Heart left ventricle (tissue), 16 donors: ENCODE data around the gene TRMT6. TPM values are rescaled to one million over a fixed set of nuclear protein-coding genes. Genes with fewer than 3 reads are reported as not detected.

Experiments used
- ATAC-seq, 4 donors: fragments of 200-7000 bp; cut with Tn5 transposase; one replicate each; pipeline ENCODE4 v1.9.1; 2020 to 2022; ENCODE audit warnings: moderate library complexity in 4 of 4, mild to moderate bottlenecking in 3 of 4, moderate number of reproducible peaks in 1 of 4
- DNase-seq, 5 donors: peaks; one replicate each; pipeline ENCODE4 v3.0.0-alpha.2; 2020
- H3K27ac ChIP-seq, 12 donors: fragments of 200-600 bp; sonication (generic) in 4 of 12; one replicate each; pipeline versions ENCODE4 v1.5.0 to v1.8.0; 2016 to 2022; ENCODE audit warnings: mild to moderate bottlenecking in 2 of 12
- H3K27me3 ChIP-seq, 9 donors: fragments of 200-600 bp; sonication (generic) in 2 of 9; one replicate each; pipeline versions ENCODE4 v1.5.1 to v1.8.0; 2016 to 2022; ENCODE audit warnings: mild to moderate bottlenecking in 3 of 9
- H3K36me3 ChIP-seq, 9 donors: fragments of 200-600 bp; sonication (generic) in 2 of 9; one replicate each; pipeline versions ENCODE4 v1.5.0 to v1.8.0; 2018 to 2022; ENCODE audit warnings: mild to moderate bottlenecking in 2 of 9
- H3K4me1 ChIP-seq, 12 donors: fragments of 200-600 bp; sonication (generic) in 4 of 12; one replicate each; pipeline versions ENCODE4 v1.5.0 to v1.8.0; 2016 to 2022; ENCODE audit warnings: mild to moderate bottlenecking in 3 of 12
- H3K4me3 ChIP-seq, 12 donors: fragments of 200-600 bp; sonication (generic) in 4 of 12; one replicate each; pipeline versions ENCODE4 v1.5.0 to v1.8.0; 2017 to 2022; ENCODE audit warnings: mild to moderate bottlenecking in 9 of 12, moderate library complexity in 4 of 12
- H3K9me3 ChIP-seq, 12 donors: fragments of 200-600 bp; sonication (generic) in 4 of 12; one replicate each; pipeline versions ENCODE4 v1.5.0 to v1.8.0; 2016 to 2022; ENCODE audit warnings: mild to moderate bottlenecking in 1 of 12
- CTCF ChIP-seq, 12 donors: fragments of 200-600 bp; sonication (generic) in 4 of 12; IDR thresholded peaks; one replicate each; pipeline versions ENCODE4 v1.5.0 to v1.8.0; 2018 to 2022; ENCODE audit warnings: antibody characterized with exemption in 12 of 12, mild to moderate bottlenecking in 5 of 12
- POLR2A ChIP-seq, 2 donors: fragments of 450-650 bp; IDR thresholded peaks; one replicate each; pipeline ENCODE4 v1.6.1; 2017; ENCODE audit warnings: antibody characterized with exemption in 2 of 2, mild to moderate bottlenecking in 2 of 2, moderate library complexity in 2 of 2
- WGBS, 4 donors: extraction: QIAGEN DNeasy Blood & Tissue Kit in 2 of 4; methylation state at CpG; one replicate each; pipeline versions ENCODE4 v1.1.5 to v1.1.7; 2013 to 2018; 5-methylcytosine and 5-hydroxymethylcytosine counted together
- intact Hi-C, 10 donors: fragments of 100-400 bp; cut with DNase I; formaldehyde crosslinking; loops; one replicate each; pipeline versions ENCODE4 v1.11.1 to v1.14.2; 2022
- polyA plus RNA-seq, 2 donors: library from polyadenylated mRNA; stranded (reverse); fragments of 200-250 nt; gene quantifications; one replicate each; pipeline ENCODE4 v1.2.3, GENCODE V29; 2013
- total RNA-seq, 9 donors: library from RNA; depleted of rRNA in 2 of 9; stranded (reverse); fragments of >200 nt in 2 of 9; fragmentation: NEBNext Ultra II Directional in 3 of 9; extraction: Animal tissue kit (Norgen Biotek cat#: 25700) in 3 of 9; gene quantifications; one replicate each; pipeline versions ENCODE4 v1.1.0 to v1.2.4, GENCODE V29; 2016 to 2023
- donor health status: ischemic (EF 13 %, LVEDD 7.1; RV severe dilation, severe dysfunction).
- donor health status: healthy with polysubstance abuse.
- donor health status: DM: no; HTN: yes; CAD: no.
- donor health status: DM: no; HTN: no; CAD: no.
- donor health status: ischemic (EF 25% LVEDD 6.9; RV normal size, moderate dysfunction).
- donor health status: ischemic (EF 25% LVEDD 5.7; RV mildly dilated, moderate dysfunction).
- donor health status: healthy.
- donor health status: DM: yes; HTN: yes; CAD: no.
- donor health status: ischemic (EF 35%, LVEDD 5.7; RV mildly dilated, moderate dysfunction).
- donor health status: nonischemic (EF 11% LVEDD 7.7; RV severe dilation, severe dysfunction).
- donor health status: DM: yes; HTN: yes; CAD: no.
- donor health status: PGD.
- donor health status: ischemic (EF 29% LVEDD 5.4; RV normal size, mild dysfunction).
- donor health status: nonischemic (EF 23%, LVEDD 6.1; RV moderate dilation, normal function).

The TRMT6 gene
- total and polyA plus RNA-seq, 11 donors = 4.8 to 18.2 (median 9.8) TPM

- Histone ChIP-seq H3K9me3 (no peaks in the 10 kb centered on the region), H3K27me3 (no peaks in the 10 kb centered on the region), H3K4me1 (no peaks in the 10 kb centered on the region), H3K27ac (no peak overlapping the region), H3K4me3 (no peak overlapping the region), H3K36me3 (peaks cover 0 to 64% (median 39%) of the 10 kb centered on the region in 9 donors)
- intact Hi-C loops = no loop called here
- DNase-seq (no peak), ATAC-seq (no peak)
- no peak for TF ChIP-seq CTCF (IDR thresholded peaks at IDR 0.05)
- no peak for TF ChIP-seq POLR2A (IDR thresholded peaks at IDR 0.05)
- WGBS, 4 donors = 82 to 93% (median 88%) methylated on average over 2 of the region's 2 CpGs
Observed at GRCh38 chr20:5975778-5976177, 25.4 kb upstream of the TRMT6 start.

GRCh38 chr20:5974531-5974930, 24.2 kb upstream of the TRMT6 start:
- Histone ChIP-seq H3K27me3 (no peaks in the 10 kb centered on the region), H3K36me3 (peaks cover 0 to 61% (median 39%) of the 10 kb centered on the region in 9 donors), H3K4me1 (no peaks in the 10 kb centered on the region), H3K27ac (no peak overlapping the region), H3K4me3 (no peak overlapping the region), H3K9me3 (no peaks in the 10 kb centered on the region)
- no peak for TF ChIP-seq POLR2A (IDR thresholded peaks at IDR 0.05)
- no peak for TF ChIP-seq CTCF (IDR thresholded peaks at IDR 0.05)
- intact Hi-C loops = no loop called here
- no peak for DNase-seq
- 100% methylated on average over 1 of the region's 1 CpG for WGBS, 4 donors
- no peak for ATAC-seq

- intact Hi-C loops = no loop called here
- DNase-seq = no peak
Observed at GRCh38 chr20:5973971-5974370, 23.6 kb upstream of the TRMT6 start.

GRCh38 chr20:5973172-5973571, 22.8 kb upstream of the TRMT6 start:
- intact Hi-C loops = no loop called here
- H3K36me3 ChIP-seq = peaks cover 0 to 54% (median 33%) of the 10 kb centered on the region in 9 donors
- WGBS, 4 donors = 96 to 97% (median 97%) methylated on average over 2 of the region's 2 CpGs
- no peaks in the 10 kb centered on the region for H3K27me3 ChIP-seq
- TF ChIP-seq POLR2A (IDR thresholded peaks at IDR 0.05) (no peak), CTCF (IDR thresholded peaks at IDR 0.05) (no peak)
- DNase-seq = no peak
- H3K4me1 ChIP-seq = no peaks in the 10 kb centered on the region
- H3K4me3 ChIP-seq = no peak overlapping the region
- H3K9me3 ChIP-seq = no peaks in the 10 kb centered on the region
- H3K27ac ChIP-seq = no peak overlapping the region
- ATAC-seq = no peak

More at GRCh38 chr20:5973971-5974370, 23.6 kb upstream of the TRMT6 start:
- no peak overlapping the region for H3K4me3 ChIP-seq
- H3K9me3 ChIP-seq = no peaks in the 10 kb centered on the region
- no peak for TF ChIP-seq POLR2A (IDR thresholded peaks at IDR 0.05)
- ATAC-seq = no peak
- H3K27ac ChIP-seq = no peak overlapping the region
- peaks cover 0 to 57% (median 34%) of the 10 kb centered on the region in 9 donors for H3K36me3 ChIP-seq
- H3K4me1 ChIP-seq = no peaks in the 10 kb centered on the region
- no peaks in the 10 kb centered on the region for H3K27me3 ChIP-seq
- WGBS, 4 donors = 89 to 96% (median 93%) methylated on average over 4 of the region's 4 CpGs

- DNase-seq (no peak), ATAC-seq (no peak)
- Histone ChIP-seq H3K27ac (no peak overlapping the region), H3K4me1 (no peaks in the 10 kb centered on the region), H3K4me3 (no peak overlapping the region), H3K9me3 (no peaks in the 10 kb centered on the region), H3K36me3 (peaks cover 0 to 53% (median 31%) of the 10 kb centered on the region in 9 donors), H3K27me3 (no peaks in the 10 kb centered on the region)
- TF ChIP-seq CTCF (IDR thresholded peaks at IDR 0.05) (no peak), POLR2A (IDR thresholded peaks at IDR 0.05) (no peak)
- intact Hi-C loops = no loop called here
Observed at GRCh38 chr20:5971203-5971602, 20.9 kb upstream of the TRMT6 start.
